NOMO-1 (cell line): Measurements from ENCODE around the gene NAGK.
"Not testable (repeated sequence)": the region's sequence is repeated elsewhere in the genome, so short reads cannot be mapped to it uniquely, and the experiment has no call there.

Experiments used
- DNase-seq, 2 experiments: peaks; one replicate each; lab custom pipeline; 2025; ENCODE audit not compliant: unreplicated experiment in 2 of 2; lab: John Stamatoyannopoulos, UW

The NAGK gene

GRCh38 chr2:71102981-71103681, 34.7 kb downstream of the NAGK start:
- no peak for DNase-seq

GRCh38 chr2:71103809-71104208, 35.4 kb downstream of the NAGK start:
- no peak for DNase-seq

GRCh38 chr2:71106463-71106862, 38.0 kb downstream of the NAGK start:
- DNase-seq, result not testable (repeated sequence)

GRCh38 chr2:71108091-71108490, 39.6 kb downstream of the NAGK start:
- no peak for DNase-seq

GRCh38 chr2:71113843-71114242, 45.4 kb downstream of the NAGK start:
- DNase-seq, result no peak

- DNase-seq, result no peak
These were observed 48.6 kb downstream of the NAGK start for GRCh38 chr2:71117063-71117462.

GRCh38 chr2:71120195-71120594, 51.7 kb downstream of the NAGK start:
- no peak for DNase-seq

GRCh38 chr2:71121479-71121878, 53.0 kb downstream of the NAGK start:
- no peak for DNase-seq

GRCh38 chr2:71122387-71123298, 54.2 kb downstream of the NAGK start:
- no peak for DNase-seq

GRCh38 chr2:71125506-71126294, 57.3 kb downstream of the NAGK start:
- no peak for DNase-seq

- DNase-seq, result no peak
These were observed 58.5 kb downstream of the NAGK start for GRCh38 chr2:71126957-71127356.
